NCI-H345 treated with DMSO at 0.1 percent for 48 hours (cell line): ENCODE measurements around the gene ANK3.
A peak's percentile ranks its signal among the peaks of the same experiment; 100 is the strongest.
"Not testable (repeated sequence)": the region's sequence is repeated elsewhere in the genome, so short reads cannot be mapped to it uniquely, and the experiment has no call there.

ENCODE experiments used
- DNase-seq: peaks from one replicate; lab custom pipeline; 2025; ENCODE audit not compliant: unreplicated experiment; lab: John Stamatoyannopoulos, UW

The ANK3 gene

DNA sequence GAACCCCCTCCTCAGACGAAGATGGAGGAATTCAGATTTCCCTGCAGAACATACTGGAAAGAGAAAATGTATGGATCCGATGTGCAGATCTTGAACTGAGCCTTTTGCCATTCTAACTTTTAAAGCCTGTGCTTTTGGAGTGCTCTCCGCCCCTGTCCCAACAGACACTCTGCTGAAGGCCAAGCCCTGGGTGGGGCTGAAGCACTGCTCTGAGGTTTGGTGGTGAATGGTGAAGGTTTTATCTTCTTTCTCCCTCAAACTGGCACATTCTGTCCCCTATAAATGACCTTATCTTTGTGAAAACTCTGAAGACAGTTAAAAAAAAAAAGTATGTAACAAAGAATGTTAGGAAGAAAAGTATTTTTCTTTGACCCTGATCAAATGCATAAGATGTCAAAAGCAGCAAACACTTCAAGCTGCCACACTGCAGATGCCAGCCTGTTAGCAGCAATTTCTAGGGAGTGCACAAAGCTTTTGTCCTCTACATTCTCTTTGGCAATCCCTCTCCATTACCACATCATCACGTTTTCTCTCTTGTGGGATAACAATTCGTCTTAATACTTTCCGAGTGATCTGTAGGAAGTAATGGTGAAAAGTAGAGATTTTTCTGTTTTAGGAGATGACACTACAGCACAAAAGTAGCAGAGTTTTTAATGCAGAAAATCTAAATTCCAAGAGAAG lies 346.0 kb downstream of the ANK3 start:
- no peak for DNase-seq

DNA sequence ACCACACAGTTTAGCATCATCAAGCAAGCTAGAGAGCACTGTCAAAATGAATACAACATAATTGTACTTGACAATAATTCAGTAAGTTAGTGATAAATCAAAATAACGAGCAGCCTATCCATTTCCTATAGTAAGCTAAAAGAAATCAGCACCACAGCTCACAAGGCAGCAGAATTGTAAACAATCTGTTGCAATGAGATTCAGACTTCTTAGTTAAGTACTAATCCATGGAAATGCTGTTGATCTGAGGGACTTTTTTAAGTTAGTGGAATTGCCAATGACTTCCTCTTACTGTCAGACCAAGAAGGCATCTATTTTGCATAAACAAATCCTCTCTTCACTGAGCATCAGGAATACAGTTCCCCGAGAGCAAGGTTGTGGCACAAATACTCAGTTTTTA lies 346.8 kb downstream of the ANK3 start:
- DNase-seq = no peak

DNA sequence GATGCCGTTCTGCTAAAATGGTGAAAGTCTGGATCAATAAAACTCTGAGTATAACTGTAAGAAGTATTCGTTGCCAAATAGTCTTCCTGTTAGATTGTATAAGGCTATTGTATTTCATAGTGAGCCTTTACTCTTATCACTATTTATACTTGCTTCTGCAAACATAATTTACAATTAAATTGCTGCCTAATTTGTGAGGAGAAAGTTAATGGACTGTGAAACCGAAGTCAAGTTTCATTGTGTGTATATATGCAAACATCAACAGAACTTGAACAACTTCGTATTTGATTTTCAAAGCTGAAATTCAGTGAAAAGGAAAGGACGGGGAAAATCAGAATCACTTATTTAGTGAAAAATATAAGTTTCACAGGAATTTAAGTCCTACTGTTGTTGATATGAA lies 347.4 kb downstream of the ANK3 start:
- DNase-seq = peak; percentile 50

DNA sequence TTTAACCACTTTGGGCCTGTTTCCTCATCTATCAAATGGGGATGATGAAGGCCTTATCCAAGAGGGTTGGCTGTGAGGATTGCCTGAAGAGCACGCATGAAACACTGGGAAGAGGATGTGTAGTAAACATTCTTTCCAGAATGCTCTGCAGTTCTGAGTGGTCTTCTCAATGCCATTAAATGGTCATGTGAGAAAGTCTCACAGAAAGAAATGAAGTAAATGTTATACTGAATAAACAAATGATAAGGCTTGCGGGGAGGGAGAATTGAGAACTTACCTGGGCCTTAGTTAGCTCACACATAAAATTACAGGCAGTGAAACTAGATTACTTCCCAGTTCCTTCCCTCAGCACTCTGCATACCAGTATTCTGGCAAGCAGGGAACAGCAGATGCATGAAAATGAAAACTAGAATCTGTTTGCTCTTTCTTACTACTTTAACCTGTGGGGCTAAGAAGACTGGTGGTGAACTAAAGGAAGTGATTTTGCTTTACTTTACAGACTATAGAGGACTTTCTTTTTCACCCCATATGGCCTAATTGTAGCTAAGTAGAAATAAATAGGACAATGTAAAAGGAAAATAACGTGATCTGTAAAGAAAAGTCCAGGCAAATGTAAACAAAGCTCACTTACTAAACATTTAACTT lies 348.1 kb downstream of the ANK3 start:
- no peak for DNase-seq

DNA sequence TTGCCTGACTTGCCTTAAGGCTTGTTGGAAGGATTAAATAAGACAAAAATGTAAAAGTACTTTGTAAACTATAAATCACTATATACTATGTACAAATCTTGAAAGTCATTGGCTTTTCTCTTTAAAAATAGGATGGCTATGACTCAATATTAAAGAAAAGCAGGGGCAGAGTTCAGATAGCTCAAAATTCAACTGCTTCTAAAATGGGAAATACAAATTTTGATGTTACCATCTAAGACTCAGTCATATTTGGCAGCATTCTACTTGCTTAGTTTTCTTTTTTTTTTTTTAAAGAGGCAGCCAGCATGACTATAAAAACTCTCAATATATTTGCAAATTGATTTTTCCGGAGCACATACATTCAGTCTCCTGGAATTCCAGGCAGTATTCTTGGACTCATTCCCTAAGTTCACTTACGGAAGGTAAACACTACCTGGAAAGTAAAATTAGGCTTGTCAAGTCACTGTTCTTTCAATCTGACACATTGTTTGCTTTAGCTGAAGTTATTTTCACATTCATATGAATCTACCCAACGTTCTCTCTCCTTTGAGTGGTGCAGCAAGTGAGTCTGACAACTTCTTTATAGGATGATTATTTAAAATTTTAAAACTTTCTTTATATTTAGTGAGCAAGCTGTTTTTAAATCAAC lies 349.5 kb downstream of the ANK3 start:
- DNase-seq = no peak

DNA sequence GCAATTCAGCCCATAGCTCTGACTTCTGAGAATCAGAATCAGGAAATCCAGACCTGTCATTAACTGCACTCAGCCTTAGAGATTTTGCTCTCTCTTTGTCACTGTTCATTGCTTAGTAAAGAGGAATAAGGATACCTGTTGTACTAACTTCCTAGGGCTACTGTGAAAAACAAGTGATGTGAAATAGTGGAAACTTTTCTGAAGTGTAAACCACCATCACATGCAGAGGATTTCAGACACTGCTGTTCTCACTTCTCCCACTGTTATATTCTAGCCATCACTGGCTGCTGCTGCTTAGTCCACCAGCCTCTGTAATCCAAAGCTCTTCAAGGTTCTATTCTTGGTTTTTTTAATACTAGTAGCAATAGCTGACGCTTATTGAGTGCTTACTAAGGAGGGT lies 353.7 kb downstream of the ANK3 start:
- no peak for DNase-seq

DNA sequence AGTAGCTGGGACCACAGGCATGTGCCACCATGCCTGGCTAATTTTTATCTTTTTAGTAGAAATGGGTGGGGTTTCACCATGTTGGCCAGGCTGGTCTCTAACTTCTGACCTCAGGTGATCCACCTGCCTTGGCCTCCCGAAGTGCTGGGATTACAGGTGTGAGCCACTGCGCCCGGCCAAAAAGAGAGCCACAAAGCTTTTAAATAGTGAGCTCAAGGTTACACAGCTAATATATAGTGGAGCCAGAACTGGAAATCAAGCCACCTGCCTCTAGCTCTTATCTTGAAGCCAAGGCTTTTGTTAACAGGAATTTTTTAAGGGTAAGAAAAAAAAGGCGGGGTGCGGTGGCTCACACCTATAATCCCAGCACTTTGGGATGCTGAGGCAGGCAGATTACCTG lies 354.3 kb downstream of the ANK3 start:
- not testable (repeated sequence) for DNase-seq

DNA sequence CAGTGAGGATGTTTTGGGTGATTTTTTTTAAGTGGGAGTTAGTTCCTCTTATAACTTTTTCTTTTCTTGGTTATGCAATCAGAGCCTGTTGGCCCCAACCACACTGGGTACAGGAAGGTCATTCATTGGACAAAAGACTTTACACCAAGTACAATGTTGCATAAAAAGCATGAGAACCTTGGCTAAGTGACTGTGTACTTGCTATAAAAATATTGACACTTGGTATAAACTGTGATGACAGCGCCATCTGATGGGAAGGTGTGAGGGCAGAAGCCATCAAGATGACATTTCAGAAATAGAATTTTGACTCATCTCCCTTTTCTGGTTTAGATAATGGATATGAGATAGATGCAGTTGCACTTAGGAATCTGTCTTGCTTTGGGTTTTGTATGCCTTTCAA lies 357.0 kb downstream of the ANK3 start:
- DNase-seq = peak; percentile 38

DNA sequence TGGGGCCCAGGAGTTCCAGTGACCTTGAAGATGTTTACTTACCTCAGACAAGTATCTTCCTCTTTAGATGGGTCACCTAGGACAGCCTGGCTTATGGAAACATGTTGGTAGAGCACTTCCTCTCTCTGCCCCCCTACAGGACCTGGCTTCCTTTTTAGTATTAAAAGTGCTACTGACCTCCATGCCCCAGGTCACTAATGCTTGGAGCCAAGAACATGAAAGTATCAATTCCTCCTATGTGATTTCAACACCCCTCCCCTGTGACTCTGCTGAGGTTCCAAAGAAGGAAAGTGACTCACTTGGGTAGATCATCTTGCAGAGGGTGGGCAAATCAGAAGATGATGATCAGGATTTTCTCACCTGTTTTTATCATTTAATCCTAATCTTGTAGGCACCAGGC lies 358.0 kb downstream of the ANK3 start:
- DNase-seq = no peak

DNA sequence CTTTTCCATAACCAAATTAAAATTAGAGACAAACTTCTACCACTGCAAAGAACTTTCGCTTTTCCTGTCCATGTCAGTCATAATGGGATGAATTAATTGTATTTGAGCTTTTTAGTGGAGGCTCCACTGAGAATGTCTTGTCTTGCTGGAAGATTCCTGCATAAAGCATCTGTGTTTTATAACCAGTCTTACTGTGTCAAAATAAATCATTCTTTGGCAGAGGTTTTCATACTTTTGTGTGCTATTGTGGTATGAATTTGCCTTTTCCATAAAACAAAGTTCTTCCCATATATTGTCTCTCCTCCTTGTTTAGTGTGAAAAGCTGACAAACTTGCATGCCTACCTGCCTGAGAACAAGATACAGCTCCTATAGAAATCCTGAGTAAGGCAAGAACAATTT lies 358.5 kb downstream of the ANK3 start:
- no peak for DNase-seq

DNA sequence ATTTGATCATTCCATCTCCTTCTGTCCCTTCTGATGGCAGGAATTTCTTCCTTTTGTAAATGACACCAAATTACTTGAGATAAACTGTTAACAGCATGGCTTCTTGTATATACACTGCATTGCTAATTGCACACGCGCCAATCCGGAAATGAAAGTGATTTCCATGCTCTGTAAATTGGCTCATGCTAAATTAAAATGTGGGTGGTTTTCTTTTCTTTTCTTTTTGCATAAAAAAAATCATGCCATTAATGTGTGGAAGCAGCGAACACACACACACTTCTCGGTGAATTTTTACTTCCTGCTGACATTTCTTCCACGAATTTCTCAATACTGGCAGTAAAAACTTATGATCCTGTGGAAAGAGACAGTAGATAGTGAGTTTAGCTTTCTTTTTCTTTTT lies 360.2 kb downstream of the ANK3 start:
- no peak for DNase-seq

DNA sequence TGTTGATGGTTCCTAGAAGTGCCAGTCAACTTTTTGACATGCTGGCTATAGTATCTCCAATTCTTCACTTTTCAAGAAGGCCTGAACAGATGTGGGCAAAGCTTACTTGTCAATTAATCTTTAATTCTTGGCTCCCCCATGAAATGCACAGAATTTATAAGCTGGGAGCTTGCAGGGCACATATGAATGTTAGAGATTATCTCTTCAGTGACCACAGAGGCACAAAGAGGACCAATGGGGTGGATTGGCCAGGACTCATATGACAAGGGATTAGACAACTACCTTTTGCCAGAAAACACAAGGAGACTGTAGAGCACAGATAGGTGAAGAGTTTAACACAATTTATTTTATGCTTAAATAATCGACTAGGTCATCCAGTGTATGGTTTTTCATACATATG lies 361.6 kb downstream of the ANK3 start:
- DNase-seq = no peak

DNA sequence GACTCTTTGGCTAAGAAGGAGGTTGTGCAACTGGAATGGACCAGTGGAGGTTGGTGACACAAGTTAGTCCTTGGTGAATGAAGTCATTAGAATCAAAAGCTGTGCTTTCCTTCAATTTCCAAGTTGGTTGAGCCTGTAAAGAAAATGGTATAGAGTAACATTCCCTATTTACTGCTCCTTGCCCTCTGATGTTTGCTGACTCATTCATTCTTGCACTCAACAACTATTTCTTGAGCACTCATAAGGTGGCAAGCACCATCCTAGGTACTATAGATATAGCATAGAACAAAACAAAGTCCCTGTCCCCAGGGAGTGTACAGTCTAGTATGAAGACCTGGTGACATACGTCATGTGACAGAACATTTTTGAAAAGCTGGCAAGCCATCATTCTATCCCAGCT lies 364.4 kb downstream of the ANK3 start:
- no peak for DNase-seq

DNA sequence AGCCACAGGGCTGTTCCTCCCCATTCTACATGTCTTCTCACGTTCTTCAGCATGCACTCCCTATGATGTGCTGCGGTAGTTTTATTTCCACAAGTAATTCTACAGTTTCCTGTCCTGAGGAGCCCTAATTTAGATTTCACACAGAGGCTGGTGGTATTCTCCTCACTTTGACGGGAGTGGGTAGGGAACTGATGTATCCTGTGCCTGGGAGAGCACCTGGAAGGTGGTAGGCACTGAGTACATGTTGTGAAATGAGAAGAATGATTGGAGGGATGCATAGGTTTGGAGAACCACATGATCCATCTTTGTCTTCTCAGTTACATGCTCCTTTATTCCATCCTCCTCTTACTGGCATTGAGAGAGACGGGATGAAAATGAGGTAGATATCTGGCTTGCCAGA lies 365.2 kb downstream of the ANK3 start:
- no peak for DNase-seq

DNA sequence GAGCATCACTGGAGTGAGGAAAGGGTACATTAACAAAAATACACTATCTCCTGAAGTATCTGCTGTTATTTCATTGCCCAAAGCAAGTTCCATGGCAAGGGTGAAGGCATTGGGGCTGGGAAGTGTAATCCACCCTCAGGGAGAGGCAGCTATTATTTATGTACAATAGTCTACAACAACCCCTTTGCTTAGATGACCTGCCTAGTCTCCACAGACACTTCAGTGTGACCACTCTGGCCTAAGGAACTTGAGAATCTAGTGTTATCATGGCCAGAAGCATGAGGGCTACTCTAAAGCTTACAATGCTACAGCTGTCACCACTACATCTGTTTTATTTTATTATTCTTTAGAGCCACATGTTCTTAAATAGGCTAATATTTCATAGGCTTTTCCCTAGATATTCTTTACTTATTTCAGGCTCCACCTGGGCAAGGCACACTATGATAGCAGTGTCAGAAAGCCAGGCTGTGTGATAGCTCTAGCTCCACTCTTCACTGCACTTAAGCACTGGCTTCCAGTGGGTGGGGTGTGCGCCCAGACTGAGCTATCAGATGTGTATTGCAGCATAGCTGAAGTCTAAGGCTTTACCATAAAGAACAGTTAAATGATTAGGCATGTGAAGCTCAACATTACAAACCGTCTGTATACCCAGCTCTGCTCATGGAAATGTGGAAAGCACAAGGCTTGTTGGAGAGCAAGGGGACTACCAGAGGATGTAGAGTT lies 366.4 kb downstream of the ANK3 start:
- no peak for DNase-seq

DNA sequence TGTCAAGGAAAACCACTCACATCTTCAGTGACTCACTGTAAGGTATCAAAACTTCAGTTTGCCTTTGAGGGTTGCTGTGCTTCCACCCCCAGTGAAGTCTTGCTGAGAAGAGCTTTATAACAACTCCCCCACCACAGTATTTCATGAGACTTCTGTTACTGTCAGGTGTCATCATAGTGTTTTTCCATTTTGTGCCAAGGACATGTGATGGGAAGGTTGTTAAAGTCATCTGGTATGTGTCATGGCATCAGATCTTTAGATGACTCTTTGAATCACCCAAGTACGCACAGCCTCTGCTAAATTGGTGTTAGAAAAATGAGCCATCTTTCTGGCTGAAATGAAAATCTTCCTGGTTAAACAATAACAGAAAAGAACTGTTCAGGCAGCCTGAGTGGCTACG lies 368.3 kb downstream of the ANK3 start:
- DNase-seq = no peak

DNA sequence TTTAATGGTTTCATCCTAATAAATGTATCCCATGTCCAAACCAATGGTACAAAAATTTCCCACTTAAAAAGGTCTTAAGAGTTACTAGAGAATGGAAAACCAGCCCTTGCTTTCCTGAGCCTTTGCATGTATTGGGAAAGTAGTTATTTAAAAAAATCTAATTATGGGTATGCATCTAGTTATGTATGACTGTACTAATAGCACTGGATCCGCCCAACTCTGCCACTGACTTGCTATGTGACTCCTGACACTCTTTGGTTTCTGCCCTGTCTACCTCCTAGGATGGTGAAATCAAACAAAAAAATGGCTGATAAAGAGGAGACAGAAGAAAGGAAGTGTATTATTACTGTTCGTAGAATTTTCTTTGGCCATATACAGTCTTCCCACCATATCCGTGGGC lies 372.9 kb downstream of the ANK3 start:
- no peak for DNase-seq

DNA sequence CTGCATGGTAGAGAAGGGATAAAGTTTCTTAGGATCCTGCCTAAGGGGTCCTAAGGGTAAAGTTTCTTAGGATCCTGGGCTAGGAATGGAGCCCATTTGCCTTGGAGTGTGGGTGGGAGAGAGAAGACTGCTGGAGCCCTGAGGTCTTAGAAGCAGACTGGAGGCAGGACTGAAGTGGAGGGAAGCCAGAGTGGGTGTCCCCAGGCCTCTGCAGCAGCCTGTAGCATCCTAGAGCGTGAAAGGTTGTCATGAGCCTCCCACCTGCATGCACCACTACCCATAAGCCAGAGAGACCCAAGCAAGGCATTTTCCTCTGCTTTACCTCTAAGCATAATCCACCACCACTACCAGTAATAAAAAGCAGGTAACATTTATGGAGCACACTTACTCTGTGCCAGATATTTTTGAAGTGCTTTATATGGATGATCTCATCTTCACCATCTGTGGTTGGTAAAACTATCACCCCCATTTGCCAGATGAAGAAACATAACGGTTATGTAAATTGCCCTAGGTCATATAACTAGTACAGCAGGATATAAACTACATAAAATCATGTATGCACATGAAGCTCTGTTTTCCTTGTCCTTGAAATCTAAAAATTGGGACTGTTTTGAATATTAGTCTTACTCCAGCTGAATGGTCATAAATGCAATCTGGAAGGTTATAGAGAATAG lies 379.8 kb downstream of the ANK3 start:
- no peak for DNase-seq

DNA sequence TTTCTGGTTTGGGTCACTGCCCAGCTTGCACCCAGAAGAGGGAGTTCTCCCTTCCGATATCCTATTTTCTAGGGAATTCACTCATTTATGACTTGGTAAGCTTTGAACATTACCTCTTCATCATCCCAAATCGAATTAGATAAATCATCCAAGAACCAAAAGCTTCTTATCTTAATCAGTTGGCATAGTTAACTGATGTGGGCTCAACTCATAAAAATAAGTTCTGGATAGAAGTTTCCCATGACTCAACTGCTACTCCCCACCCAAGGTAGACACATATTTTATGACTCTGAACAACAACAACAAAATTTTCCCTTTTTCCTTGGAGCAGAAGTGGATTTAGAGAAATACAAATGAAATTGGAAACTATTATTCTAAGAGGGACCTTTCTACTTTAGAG lies 380.4 kb downstream of the ANK3 start:
- DNase-seq = no peak

DNA sequence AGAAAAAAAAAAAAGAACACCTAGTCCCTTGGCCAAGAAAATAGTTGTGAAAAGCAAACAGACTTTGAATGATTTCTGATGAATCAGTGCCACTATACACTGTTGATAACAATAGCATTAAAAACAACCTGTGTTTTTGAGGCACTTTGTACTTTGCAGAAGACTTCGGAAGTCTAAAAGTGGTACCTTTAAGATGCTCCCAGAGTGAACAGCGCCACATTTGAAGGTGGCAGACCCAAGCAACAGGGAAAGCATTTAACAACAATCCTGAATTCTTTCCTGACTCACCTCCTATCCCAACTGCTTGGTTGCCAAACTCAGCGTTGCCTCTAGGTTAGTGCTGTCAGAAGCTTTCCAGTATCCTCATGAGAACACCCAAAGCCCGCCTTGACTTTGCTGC lies 380.9 kb downstream of the ANK3 start:
- DNase-seq = no peak

DNA sequence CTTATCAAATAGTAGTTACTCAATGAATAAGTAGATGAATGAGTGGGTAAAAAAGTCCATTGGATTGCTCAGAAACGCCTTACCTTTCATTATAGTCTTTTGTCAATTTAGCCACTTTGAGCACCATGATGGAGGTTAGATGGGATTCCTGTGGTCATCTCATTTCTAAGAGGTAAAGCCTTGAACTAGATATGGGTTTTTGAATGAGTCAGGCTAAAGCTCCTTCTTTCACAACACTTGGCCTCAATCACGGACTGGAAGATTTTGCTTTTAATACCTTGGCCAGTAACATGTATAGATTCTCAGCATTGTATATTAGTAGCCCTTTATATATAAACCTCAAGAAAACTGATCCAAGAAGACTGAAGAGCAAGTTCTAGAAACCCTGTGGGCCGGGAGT lies 383.6 kb downstream of the ANK3 start:
- DNase-seq = no peak
